Activated CD8-positive, alpha-beta T cell treated with anti-CD3 and anti-CD28 coated beads for 36 hours (primary cell): ENCODE measurements around the gene ZNF823. TPM values are rescaled to one million over a fixed set of nuclear protein-coding genes. Genes with fewer than 3 reads are reported as not detected.

Experiments used
- ATAC-seq: fragments of 200-7000 bp; cut with Tn5 transposase; one replicate; pipeline ENCODE4 v1.10.0; 2021; ENCODE audit warnings: mild to moderate bottlenecking, moderate library complexity
- CTCF ChIA-PET: fragments of 350-600 bp; sonication (Branson Sonifier 250); formaldehyde crosslinking; loops from one replicate; lab custom pipeline; 2021; ENCODE audit warnings: antibody characterized with exemption; lab: Charles Lee
- POLR2A ChIA-PET: fragments of 350-600 bp; sonication (Branson Sonifier 250); formaldehyde crosslinking; loops from one replicate; lab custom pipeline; 2021; ENCODE audit warnings: antibody characterized with exemption; lab: Charles Lee
- DNase-seq: peaks from one replicate; pipeline ENCODE4 v3.0.0-alpha.2; 2020
- H3K27ac Mint-ChIP-seq: one replicate; pipeline ENCODE4 v1.8.0; 2021; ENCODE audit warnings: mild to moderate bottlenecking, mixed read lengths
- H3K27me3 Mint-ChIP-seq: one replicate; pipeline ENCODE4 v1.8.0; 2021; ENCODE audit warnings: mixed read lengths
- H3K36me3 Mint-ChIP-seq: one replicate; pipeline ENCODE4 v1.8.0; 2021; ENCODE audit warnings: low read depth, mixed read lengths
- H3K4me1 Mint-ChIP-seq: one replicate; pipeline ENCODE4 v1.8.0; 2021; ENCODE audit warnings: low read depth, mixed read lengths
- H3K4me3 Mint-ChIP-seq: one replicate; pipeline ENCODE4 v1.8.0; 2021; ENCODE audit warnings: mild to moderate bottlenecking, moderate library complexity, mixed read lengths
- H3K9me3 Mint-ChIP-seq: one replicate; pipeline ENCODE4 v1.8.0; 2021; ENCODE audit warnings: mixed read lengths
- intact Hi-C: fragments of 100-400 bp; cut with micrococcal nuclease; formaldehyde crosslinking; loops from one replicate; pipeline ENCODE4 v1.10.0; 2022
- total RNA-seq, 2 experiments: library from RNA; stranded (reverse); gene quantifications; one replicate each; pipeline ENCODE4 v1.2.3, GENCODE V29; 2021
- TF ChIP-seq, protein P1 (sequence below): fragments of 200-600 bp; IDR thresholded peaks from one replicate; pipeline ENCODE4 v1.8.0; 2022; ENCODE audit warnings: antibody characterized with exemption, mild to moderate bottlenecking

The ZNF823 gene
- total RNA-seq, 2 experiments from 2014 or later: 3.3 to 3.9 TPM

DNA sequence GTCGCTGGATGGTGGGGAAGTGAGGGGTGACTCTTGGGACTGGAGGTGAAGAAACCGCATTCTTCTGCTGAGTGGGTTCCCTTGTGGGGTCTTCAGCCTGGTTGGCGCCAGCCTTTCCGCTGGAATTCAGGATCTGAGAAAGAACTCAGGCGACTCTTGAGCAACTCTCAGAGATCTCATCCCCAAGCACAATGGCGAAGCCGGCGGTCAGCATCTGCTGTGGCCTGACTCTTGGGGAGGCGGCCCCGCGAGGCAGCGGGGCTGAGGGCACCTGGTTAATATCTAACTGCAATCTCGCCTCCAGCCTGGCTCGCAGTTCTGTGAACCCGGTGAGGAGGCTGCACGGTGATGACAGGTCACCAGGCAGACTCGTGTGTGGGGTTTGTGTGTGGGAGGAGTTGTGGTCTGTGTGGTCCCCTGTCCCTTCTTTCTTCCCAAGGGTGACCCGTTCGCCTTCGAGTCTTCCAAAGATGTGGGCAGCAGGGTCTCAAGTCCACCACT is 28.9 kb upstream of the ZNF823 start:
- H3K4me3 Mint-ChIP-seq: peak overlapping the region; percentile 95
- DNase-seq (peak; percentile 54), ATAC-seq (no peak)
- TF ChIP-seq, protein P1, sequence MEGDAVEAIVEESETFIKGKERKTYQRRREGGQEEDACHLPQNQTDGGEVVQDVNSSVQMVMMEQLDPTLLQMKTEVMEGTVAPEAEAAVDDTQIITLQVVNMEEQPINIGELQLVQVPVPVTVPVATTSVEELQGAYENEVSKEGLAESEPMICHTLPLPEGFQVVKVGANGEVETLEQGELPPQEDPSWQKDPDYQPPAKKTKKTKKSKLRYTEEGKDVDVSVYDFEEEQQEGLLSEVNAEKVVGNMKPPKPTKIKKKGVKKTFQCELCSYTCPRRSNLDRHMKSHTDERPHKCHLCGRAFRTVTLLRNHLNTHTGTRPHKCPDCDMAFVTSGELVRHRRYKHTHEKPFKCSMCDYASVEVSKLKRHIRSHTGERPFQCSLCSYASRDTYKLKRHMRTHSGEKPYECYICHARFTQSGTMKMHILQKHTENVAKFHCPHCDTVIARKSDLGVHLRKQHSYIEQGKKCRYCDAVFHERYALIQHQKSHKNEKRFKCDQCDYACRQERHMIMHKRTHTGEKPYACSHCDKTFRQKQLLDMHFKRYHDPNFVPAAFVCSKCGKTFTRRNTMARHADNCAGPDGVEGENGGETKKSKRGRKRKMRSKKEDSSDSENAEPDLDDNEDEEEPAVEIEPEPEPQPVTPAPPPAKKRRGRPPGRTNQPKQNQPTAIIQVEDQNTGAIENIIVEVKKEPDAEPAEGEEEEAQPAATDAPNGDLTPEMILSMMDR: no peak
- H3K27me3 Mint-ChIP-seq: peaks cover 4% of the 10 kb centered on the region
- ChIA-PET POLR2A (no interaction called here), CTCF (no interaction called here)
- H3K9me3 Mint-ChIP-seq: peaks cover 40% of the 10 kb centered on the region
- peak overlapping the region; percentile 81 for H3K27ac Mint-ChIP-seq
- peaks cover 17% of the 10 kb centered on the region for H3K4me1 Mint-ChIP-seq
- peaks cover 34% of the 10 kb centered on the region for H3K36me3 Mint-ChIP-seq
- intact Hi-C loops: no loop called here

DNA sequence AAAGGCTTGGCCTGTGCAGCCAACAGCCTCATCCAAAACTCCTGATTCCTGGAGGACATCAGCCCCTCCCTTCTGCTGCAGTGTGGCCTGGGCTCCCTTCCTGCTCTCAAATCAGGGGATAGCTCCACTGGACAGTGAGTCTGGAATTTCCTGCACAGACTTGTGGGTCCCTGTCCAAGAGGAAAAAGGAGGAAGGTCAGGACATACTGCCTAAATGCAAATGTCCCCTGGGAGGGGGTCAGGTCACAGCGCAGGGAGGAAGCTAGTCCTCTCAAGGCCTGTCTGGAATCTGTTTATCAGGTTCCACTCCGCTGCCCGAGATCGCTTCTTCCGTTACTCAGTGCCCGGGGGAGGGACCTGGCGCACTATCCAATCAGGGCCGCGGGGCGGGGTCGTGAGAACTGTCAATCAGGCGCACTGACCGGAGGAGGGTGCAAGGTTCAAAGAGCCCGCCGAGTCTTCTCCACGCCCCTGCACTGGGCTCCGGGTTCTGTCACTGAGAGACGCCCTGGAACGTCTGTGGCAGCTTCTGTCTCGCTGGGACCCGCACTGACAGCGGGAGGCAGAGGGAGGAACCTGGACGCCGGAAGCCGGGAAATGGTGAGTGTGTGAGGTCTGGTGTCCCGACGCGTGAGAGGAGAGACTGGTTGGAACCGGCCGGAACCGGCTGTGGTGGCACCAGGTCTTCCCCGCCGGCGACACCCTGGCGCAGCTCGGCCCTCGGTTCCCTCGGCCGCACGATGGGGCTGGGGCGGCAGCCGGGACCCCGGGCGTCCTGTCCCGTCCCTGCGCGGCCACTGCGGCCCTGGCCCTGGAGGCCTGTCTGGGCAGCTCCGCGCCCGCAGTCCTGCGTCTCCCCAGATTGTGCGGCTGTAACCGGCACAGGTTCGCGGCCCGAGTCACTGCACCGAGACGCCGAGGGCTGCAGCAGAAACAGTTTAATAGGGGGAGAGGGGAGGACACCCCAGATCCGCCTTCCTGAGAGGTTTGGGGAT is 28.1 kb upstream of the ZNF823 start, which contains the start of gene ZNF441:
ZNF441 (plus strand) TSS at position 404 of the 995 bp plus-strand sequence; CDS start at position 598, 194 bp downstream.
- ChIA-PET POLR2A (interaction anchor here (0.6 to 1.0 kb wide), 5 partner anchors 9 to 188 kb away, joined by 3 read pairs; partner anchors contain the start of genes ZNF440 and ZNF491), CTCF (interaction anchor here (1.2 to 1.4 kb wide), 2 partner anchors 31 to 67 kb away, joined by 3 read pairs; no protein-coding TSS in a partner anchor)
- peaks cover 28% of the 10 kb centered on the region for H3K36me3 Mint-ChIP-seq
- H3K27ac Mint-ChIP-seq: peak within 1 kb of the TSS; percentile 94
- H3K27me3 Mint-ChIP-seq: peaks cover 6% of the 10 kb centered on the region
- peak within 1 kb of the TSS; percentile 95 for H3K4me3 Mint-ChIP-seq
- peaks cover 33% of the 10 kb centered on the region for H3K9me3 Mint-ChIP-seq
- intact Hi-C loops: no loop called here
- peak; percentile 98 for DNase-seq
- H3K4me1 Mint-ChIP-seq: peaks cover 17% of the 10 kb centered on the region
- TF ChIP-seq, protein P1: no peak
- ATAC-seq: peak; percentile 98

DNA sequence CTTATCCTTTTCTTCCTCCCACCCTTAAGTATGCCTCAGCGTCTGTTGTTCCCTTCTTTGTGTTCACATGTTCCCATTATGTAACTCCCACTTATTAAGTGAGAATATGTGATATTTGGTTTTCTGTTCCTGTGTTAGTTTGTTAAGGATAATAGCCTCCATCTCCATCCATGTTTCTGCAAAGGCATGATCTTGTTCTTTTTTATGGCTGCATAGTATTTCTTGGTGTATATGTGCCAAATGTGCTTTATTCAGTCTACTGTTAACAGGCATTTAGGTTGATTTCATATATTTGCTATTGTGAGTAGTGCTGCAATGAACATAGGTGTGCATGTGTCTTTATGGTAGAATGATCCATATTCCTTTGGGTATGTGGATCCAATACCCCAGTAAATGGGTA is 24.9 kb upstream of the ZNF823 start:
- Mint-ChIP-seq H3K4me1 (peaks cover 13% of the 10 kb centered on the region), H3K27ac (no peak overlapping the region), H3K27me3 (peaks cover 9% of the 10 kb centered on the region), H3K4me3 (no peak overlapping the region), H3K9me3 (peaks cover 10% of the 10 kb centered on the region), H3K36me3 (peaks cover 3% of the 10 kb centered on the region)
- ATAC-seq (no peak), DNase-seq (no peak)
- POLR2A ChIA-PET: no interaction called here
- CTCF ChIA-PET: no interaction called here
- TF ChIP-seq, protein P1: no peak
- intact Hi-C loops: no loop called here

DNA sequence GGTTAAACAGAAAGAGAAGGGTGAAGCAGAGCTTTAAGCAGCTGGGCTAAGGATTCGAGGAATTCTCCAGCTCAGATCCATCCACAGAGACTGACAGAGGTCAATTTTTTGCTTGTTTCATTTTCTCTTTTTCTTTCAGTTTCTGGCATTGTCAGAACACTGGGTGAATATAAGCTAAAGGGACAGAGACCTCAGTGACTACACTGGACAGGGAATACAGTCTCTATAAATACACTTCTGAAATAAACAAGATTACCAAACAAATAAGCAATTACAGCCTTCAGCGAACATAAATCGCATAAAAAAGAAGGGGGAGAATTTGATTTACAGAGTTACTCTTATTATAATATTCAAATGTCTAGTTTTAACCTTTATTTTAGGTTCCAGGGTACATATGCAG is 24.4 kb upstream of the ZNF823 start:
- peaks cover 9% of the 10 kb centered on the region for H3K9me3 Mint-ChIP-seq

More for the DNA sequence above, 24.4 kb upstream of the ZNF823 start:
- Mint-ChIP-seq H3K27me3 (peaks cover 9% of the 10 kb centered on the region), H3K27ac (no peak overlapping the region), H3K4me1 (peaks cover 8% of the 10 kb centered on the region), H3K36me3 (peaks cover 2% of the 10 kb centered on the region), H3K4me3 (no peak overlapping the region)
- CTCF ChIA-PET: no interaction called here
- no peak for ATAC-seq
- TF ChIP-seq, protein P1: no peak
- intact Hi-C loops: no loop called here
- DNase-seq: no peak
- POLR2A ChIA-PET: no interaction called here
